Endodermal cell (in vitro differentiated cells): ENCODE measurements around the gene RNGTT. TPM values are rescaled to one million over a fixed set of nuclear protein-coding genes. Genes with fewer than 3 reads are reported as not detected.

Experiments used
- DNase-seq: peaks from one replicate; pipeline ENCODE4 v3.0.0-alpha.2; 2017
- H3K27ac ChIP-seq: 2 replicates; pipeline ENCODE4 v1.5.1; 2013; ENCODE audit warnings: mild to moderate bottlenecking, low read depth, low read length, moderate library complexity
- H3K27me3 ChIP-seq: 2 replicates; pipeline ENCODE4 v1.6.1; 2013; ENCODE audit warnings: mild to moderate bottlenecking, low read length, moderate library complexity; ENCODE audit not compliant: insufficient read depth, control insufficient read depth, poor library complexity, severe bottlenecking
- H3K36me3 ChIP-seq: 2 replicates; pipeline ENCODE4 v1.7.0; 2013; ENCODE audit warnings: mild to moderate bottlenecking, low read length, moderate library complexity; ENCODE audit not compliant: control insufficient read depth, insufficient read depth
- H3K4me1 ChIP-seq: one replicate; pipeline ENCODE4 v1.7.0; 2013; ENCODE audit warnings: low read length; ENCODE audit not compliant: control insufficient read depth, insufficient read depth
- H3K4me3 ChIP-seq: 2 replicates; pipeline ENCODE4 v1.5.1; 2013; ENCODE audit warnings: mild to moderate bottlenecking, low read length, moderate library complexity
- H3K9ac ChIP-seq: 2 replicates; pipeline ENCODE4 v1.6.1; 2013; ENCODE audit warnings: mild to moderate bottlenecking, low read length, moderate library complexity; ENCODE audit not compliant: poor library complexity, severe bottlenecking; ENCODE audit errors: extremely low read depth
- H3K9me3 ChIP-seq: 2 replicates; pipeline ENCODE4 v1.6.1; 2013; ENCODE audit warnings: mild to moderate bottlenecking, low read length, moderate library complexity; ENCODE audit not compliant: control insufficient read depth
- H3K27ac Mint-ChIP-seq: 2 replicates; pipeline ENCODE4 v1.8.0; 2020; ENCODE audit warnings: mixed read lengths
- H3K27me3 Mint-ChIP-seq: 2 replicates; pipeline ENCODE4 v1.8.0; 2021; ENCODE audit warnings: mild to moderate bottlenecking, mixed read lengths; ENCODE audit not compliant: insufficient read depth
- H3K36me3 Mint-ChIP-seq: 2 replicates; pipeline ENCODE4 v1.8.0; 2020; ENCODE audit warnings: low read depth, mixed read lengths
- H3K4me1 Mint-ChIP-seq: 2 replicates; pipeline ENCODE4 v1.8.0; 2020; ENCODE audit warnings: mixed read lengths
- H3K4me3 Mint-ChIP-seq: 2 replicates; pipeline ENCODE4 v1.8.0; 2020; ENCODE audit warnings: mild to moderate bottlenecking, moderate library complexity, mixed read lengths
- H3K9me3 Mint-ChIP-seq: 2 replicates; pipeline ENCODE4 v1.8.0; 2020; ENCODE audit warnings: mild to moderate bottlenecking, mixed read lengths
- CTCF ChIP-seq: fragments of 200-600 bp; sonication (generic); conservative IDR thresholded peaks from 2 replicates; pipeline ENCODE4 v1.5.0; 2021; ENCODE audit warnings: antibody characterized with exemption, mild to moderate bottlenecking
- WGBS, 2 experiments: methylation state at CpG; one replicate each; pipeline versions ENCODE4 v1.1.5 to v1.1.7; 2013; ENCODE audit warnings: missing lambda C conversion rate in 2 of 2, mixed read lengths in 1 of 2; ENCODE audit not compliant: insufficient coverage in 1 of 2, insufficient read length in 1 of 2; 5-methylcytosine and 5-hydroxymethylcytosine counted together
- total RNA-seq, 2 donors: library from RNA; stranded (reverse); fragmentation: NEBNext Ultra II Directional in 1 of 2; extraction: Animal tissue kit (Norgen Biotek cat#: 25700) in 1 of 2; gene quantifications; 2 replicates in 1 of 2; 3 replicates in 1 of 2; pipeline ENCODE4 v1.2.1, GENCODE V29; 2021

RNGTT gene
- total RNA-seq, 2 donors from 2014 or later = 21.5 to 28.7 TPM

- Mint-ChIP-seq H3K27me3 (no peaks in the 10 kb centered on the region), H3K9me3 (no peaks in the 10 kb centered on the region), H3K27ac (no peak overlapping the region), H3K4me1 (peaks cover 7% of the 10 kb centered on the region), H3K36me3 (no peaks in the 10 kb centered on the region), H3K4me3 (no peak overlapping the region)
- Histone ChIP-seq H3K4me3 (no peak overlapping the region), H3K4me1 (no peaks in the 10 kb centered on the region), H3K27ac (no peak overlapping the region), H3K9me3 (no peaks in the 10 kb centered on the region), H3K9ac (no peak overlapping the region), H3K36me3 (no peaks in the 10 kb centered on the region), H3K27me3 (no peaks in the 10 kb centered on the region)
- 93 to 100% methylated on average over 1 of the region's 2 CpGs for WGBS, 2 experiments
- TF ChIP-seq CTCF = no peak
- no peak for DNase-seq
These were observed 339.9 kb downstream of the RNGTT start for GRCh38 chr6:88623531-88623930.

GRCh38 chr6:88619951-88620350 lies 343.5 kb downstream of the RNGTT start:
- H3K27ac ChIP-seq = no peak overlapping the region
- H3K4me3 ChIP-seq = no peak overlapping the region
- H3K36me3 Mint-ChIP-seq = no peaks in the 10 kb centered on the region
- H3K9me3 ChIP-seq = no peaks in the 10 kb centered on the region
- H3K27me3 Mint-ChIP-seq = no peaks in the 10 kb centered on the region
- 95 to 99% methylated on average over 7 of the region's 7 CpGs for WGBS, 2 experiments
- no peaks in the 10 kb centered on the region for H3K36me3 ChIP-seq
- H3K9me3 Mint-ChIP-seq = no peaks in the 10 kb centered on the region
- DNase-seq = no peak
- TF ChIP-seq CTCF = no peak
- no peak overlapping the region for H3K9ac ChIP-seq
- H3K27ac Mint-ChIP-seq = no peak overlapping the region
- no peaks in the 10 kb centered on the region for H3K27me3 ChIP-seq
- no peak overlapping the region for H3K4me3 Mint-ChIP-seq
- H3K4me1 Mint-ChIP-seq = peaks cover 9% of the 10 kb centered on the region
- no peaks in the 10 kb centered on the region for H3K4me1 ChIP-seq

GRCh38 chr6:88616380-88616779 lies 347.0 kb downstream of the RNGTT start:
- Histone ChIP-seq H3K4me3 (no peak overlapping the region), H3K27me3 (no peaks in the 10 kb centered on the region), H3K9ac (no peak overlapping the region), H3K27ac (no peak overlapping the region), H3K9me3 (no peaks in the 10 kb centered on the region), H3K36me3 (no peaks in the 10 kb centered on the region), H3K4me1 (no peaks in the 10 kb centered on the region)
- 93% methylated on average over 1 of the region's 1 CpG; no CpG with 5 or more reads in 1 of the 2 experiments for WGBS, 2 experiments
- TF ChIP-seq CTCF = no peak
- Mint-ChIP-seq H3K27me3 (no peaks in the 10 kb centered on the region), H3K4me1 (peaks cover 9% of the 10 kb centered on the region), H3K27ac (no peak overlapping the region), H3K9me3 (no peaks in the 10 kb centered on the region), H3K4me3 (no peak overlapping the region), H3K36me3 (peaks cover 6% of the 10 kb centered on the region)
- no peak for DNase-seq
